ENCODE results near the gene FRMPD4. TPM values are rescaled to one million over a fixed set of nuclear protein-coding genes. Genes with fewer than 3 reads are reported as not detected.
"Not testable (repeated sequence)": the region's sequence is repeated elsewhere in the genome, so short reads cannot be mapped to it uniquely, and the experiment has no call there.

FRMPD4 gene
- total and polyA plus RNA-seq, 10 of the 15 experiments (the other 5 are each of a cell fraction or from before 2014, with no cell fraction given) = not detected

GRCh38 chrX:12162420-12162819, 24.1 kb downstream of the FRMPD4 start:
- WGBS (ENCODE audit: insufficient coverage, insufficient replicate concordance, low lambda C conversion rate, missing lambda C conversion rate) = 88% methylated on average over 2 of the region's 2 CpGs
- RAD21 ChIA-PET (ENCODE audit: unreplicated experiment) = no interaction called here
- SMC1A ChIA-PET (ENCODE audit: uncharacterized antibody, unreplicated experiment) = no interaction called here

DNA sequence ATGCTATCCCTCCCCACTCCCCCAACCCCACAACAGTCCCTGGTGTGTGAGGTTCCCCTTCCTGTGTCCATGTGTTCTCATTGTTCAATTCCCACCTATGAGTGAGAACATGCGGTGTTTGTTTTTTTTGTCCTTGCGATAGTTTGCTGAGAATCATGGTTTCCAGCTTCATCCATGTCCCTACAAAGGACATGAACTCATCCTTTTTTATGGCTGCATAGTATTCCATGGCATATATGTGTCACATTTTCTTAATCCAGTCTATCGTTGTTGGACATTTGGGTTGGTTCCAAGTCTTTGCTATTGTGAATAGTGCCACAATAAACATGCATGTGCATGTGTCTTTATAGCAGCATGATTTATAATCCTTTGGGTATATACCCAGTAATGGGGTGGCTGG, 25.9 kb downstream of the FRMPD4 start:
- H3K4me2 ChIP-seq (ENCODE audit: control insufficient read depth, insufficient read depth); H3K36me3 ChIP-seq (ENCODE audit: control insufficient read depth in 2 of 2, insufficient read depth in 2 of 2, low read length in 1 of 2); H3K4me3 ChIP-seq; FAIRE-seq; H3K79me2 ChIP-seq (ENCODE audit: control insufficient read depth, insufficient read depth, low read length); H3K9me3 ChIP-seq (replicated peaks; ENCODE audit: control insufficient read depth, insufficient read depth, low read length); POLR2A ChIA-PET; SMC1A ChIA-PET (ENCODE audit: uncharacterized antibody, unreplicated experiment); intact Hi-C loops (cut with micrococcal nuclease; ENCODE audit: unreplicated experiment); ATAC-seq; H3K9ac ChIP-seq (ENCODE audit: control insufficient read depth, insufficient read depth, low read length); H4K20me1 ChIP-seq (ENCODE audit: control insufficient read depth, insufficient read depth); RAD21 ChIA-PET (ENCODE audit: unreplicated experiment); H2AFZ ChIP-seq (ENCODE audit: control insufficient read depth, low read depth, low read length); H3K27ac ChIP-seq (ENCODE audit: control insufficient read depth, insufficient read depth); in situ Hi-C loops (cut with MboI); DNase-seq (ENCODE audit: low read depth, low spot score); BruUV-seq (replicated peaks); H3K27me3 ChIP-seq (replicated peaks in 1 of 2; ENCODE audit: control insufficient read depth in 2 of 2, insufficient read depth in 2 of 2, low read length in 1 of 2); H3K4me1 ChIP-seq (ENCODE audit: control insufficient read depth, insufficient read depth, low read length); CTCF ChIA-PET: not testable (repeated sequence)
- WGBS (ENCODE audit: insufficient coverage, insufficient replicate concordance, low lambda C conversion rate, missing lambda C conversion rate) = 67% methylated on average over 3 of the region's 3 CpGs

More at GRCh38 chrX:12162420-12162819, 24.1 kb downstream of the FRMPD4 start:
- ATAC-seq (no peak), DNase-seq (ENCODE audit: low read depth, low spot score) (no peak), FAIRE-seq (no peak)
- H3K4me2 ChIP-seq (ENCODE audit: control insufficient read depth, insufficient read depth) = no peak overlapping the region
- H2AFZ ChIP-seq (ENCODE audit: control insufficient read depth, low read depth, low read length) = no peak overlapping the region
- H3K79me2 ChIP-seq (ENCODE audit: control insufficient read depth, insufficient read depth, low read length) = no peaks in the 10 kb centered on the region
- TF ChIP-seq, protein P1, sequence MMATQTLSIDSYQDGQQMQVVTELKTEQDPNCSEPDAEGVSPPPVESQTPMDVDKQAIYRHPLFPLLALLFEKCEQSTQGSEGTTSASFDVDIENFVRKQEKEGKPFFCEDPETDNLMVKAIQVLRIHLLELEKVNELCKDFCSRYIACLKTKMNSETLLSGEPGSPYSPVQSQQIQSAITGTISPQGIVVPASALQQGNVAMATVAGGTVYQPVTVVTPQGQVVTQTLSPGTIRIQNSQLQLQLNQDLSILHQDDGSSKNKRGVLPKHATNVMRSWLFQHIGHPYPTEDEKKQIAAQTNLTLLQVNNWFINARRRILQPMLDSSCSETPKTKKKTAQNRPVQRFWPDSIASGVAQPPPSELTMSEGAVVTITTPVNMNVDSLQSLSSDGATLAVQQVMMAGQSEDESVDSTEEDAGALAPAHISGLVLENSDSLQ (IDR thresholded peaks at IDR 0.05) = no peak
- TF ChIP-seq LARP7 (IDR thresholded peaks at IDR 0.05) = no peak
- TF ChIP-seq CBX5 (IDR thresholded peaks at IDR 0.05; ENCODE audit: low read depth) = no peak
- no peak for TF ChIP-seq SUZ12 (IDR thresholded peaks at IDR 0.05; ENCODE audit: unreplicated experiment)
- TF ChIP-seq CHD1 (IDR thresholded peaks at IDR 0.05; ENCODE audit: low read depth, low read length) = no peak
- TF ChIP-seq MYC (IDR thresholded peaks at IDR 0.05; ENCODE audit: insufficient read depth, insufficient read length, insufficient replicate concordance, low read length, severe bottlenecking) = no peak
- TF ChIP-seq YBX1 (IDR thresholded peaks at IDR 0.05) = no peak
- no peak for TF ChIP-seq TAF1 (IDR thresholded peaks at IDR 0.05; ENCODE audit: borderline replicate concordance, low read depth, low read length)
- no peak for TF ChIP-seq SMAD5 (IDR thresholded peaks at IDR 0.05; ENCODE audit: low read depth)
- no peak for TF ChIP-seq EZH2 (IDR thresholded peaks at IDR 0.05; ENCODE audit: borderline replicate concordance, control insufficient read depth, low read depth, low read length)
- TF ChIP-seq TARDBP (IDR thresholded peaks at IDR 0.05; ENCODE audit: borderline replicate concordance) = no peak
- TF ChIP-seq EP300 (IDR thresholded peaks at IDR 0.05; ENCODE audit: borderline replicate concordance in 1 of 2, control insufficient read depth in 1 of 2, low read depth in 2 of 2, low read length in 2 of 2) = no peak
- TF ChIP-seq ZNF207 (IDR thresholded peaks at IDR 0.05; ENCODE audit: borderline replicate concordance) = no peak
- no peak for TF ChIP-seq MEF2B (IDR thresholded peaks at IDR 0.05; ENCODE audit: partially characterized antibody, poor library complexity, severe bottlenecking)
- no peak for TF ChIP-seq POLR2AphosphoS5 (IDR thresholded peaks at IDR 0.05; ENCODE audit: low read length)
- no peak for TF ChIP-seq ZBTB40 (IDR thresholded peaks at IDR 0.05; ENCODE audit: borderline replicate concordance)
- ChIA-PET POLR2A (no interaction called here), CTCF (no interaction called here)
- intact Hi-C loops (cut with micrococcal nuclease; ENCODE audit: unreplicated experiment) (no loop called here), in situ Hi-C loops (cut with MboI) (no loop called here)
- H3K9ac ChIP-seq (ENCODE audit: control insufficient read depth, insufficient read depth, low read length) = no peak overlapping the region
- no peaks in the 10 kb centered on the region for H3K36me3 ChIP-seq (ENCODE audit: control insufficient read depth in 2 of 2, insufficient read depth in 2 of 2, low read length in 1 of 2)
- no TSS peak for BruUV-seq (replicated peaks)
- no peak overlapping the region for H3K27ac ChIP-seq (ENCODE audit: control insufficient read depth, insufficient read depth)
- no peaks in the 10 kb centered on the region for H3K9me3 ChIP-seq (replicated peaks; ENCODE audit: control insufficient read depth, insufficient read depth, low read length)
- H3K27me3 ChIP-seq (replicated peaks in 1 of 2; ENCODE audit: control insufficient read depth in 2 of 2, insufficient read depth in 2 of 2, low read length in 1 of 2) = no peaks in the 10 kb centered on the region; a peak in 1 of 4 replicates
- H3K4me3 ChIP-seq = no peak overlapping the region
- H3K4me1 ChIP-seq (ENCODE audit: control insufficient read depth, insufficient read depth, low read length) = no peaks in the 10 kb centered on the region
- no peaks in the 10 kb centered on the region for H4K20me1 ChIP-seq (ENCODE audit: control insufficient read depth, insufficient read depth)

All from GM12878 (cell line).